Measurements from ENCODE around the gene TLDC2.
A peak's percentile ranks its signal among the peaks of the same experiment; 100 is the strongest.
"Not testable (repeated sequence)": the region's sequence is repeated elsewhere in the genome, so short reads cannot be mapped to it uniquely, and the experiment has no call there.

Gene TLDC2

GRCh38 chr20:36871640-36872570 is 4.0 kb upstream of the TLDC2 start:
- Mint-ChIP-seq H3K4me3 (no peak overlapping the region), H3K27ac (no peak overlapping the region), H3K4me1 (peaks cover 19 to 35% of the 10 kb centered on the region in 2 donors), H3K27me3 (no peaks in the 10 kb centered on the region), H3K9me3 (no peaks in the 10 kb centered on the region), H3K36me3 (no peaks in the 10 kb centered on the region)
- peak; percentile 49 to 56 for ATAC-seq (replicated peaks)
- DNase-seq = no peak

GRCh38 chr20:36872852-36873251 is 3.1 kb upstream of the TLDC2 start:
- no peaks in the 10 kb centered on the region for H3K27me3 Mint-ChIP-seq
- DNase-seq = no peak
- H3K36me3 Mint-ChIP-seq = no peaks in the 10 kb centered on the region
- peaks cover 15 to 29% of the 10 kb centered on the region in 2 donors for H3K4me1 Mint-ChIP-seq
- no peak for ATAC-seq (replicated peaks)
- no peak overlapping the region for H3K27ac Mint-ChIP-seq
- H3K4me3 Mint-ChIP-seq = no peak overlapping the region
- no peaks in the 10 kb centered on the region for H3K9me3 Mint-ChIP-seq

GRCh38 chr20:36873498-36874189 is 2.3 kb upstream of the TLDC2 start:
- no peak for DNase-seq
- H3K27ac Mint-ChIP-seq = no peak overlapping the region
- ATAC-seq (replicated peaks) = no peak
- H3K4me3 Mint-ChIP-seq = no peak overlapping the region
- no peaks in the 10 kb centered on the region for H3K27me3 Mint-ChIP-seq
- no peaks in the 10 kb centered on the region for H3K9me3 Mint-ChIP-seq
- H3K4me1 Mint-ChIP-seq = peaks cover 15 to 29% of the 10 kb centered on the region in 2 donors
- H3K36me3 Mint-ChIP-seq = no peaks in the 10 kb centered on the region

GRCh38 chr20:36875093-36875492 is 845 bp upstream of the TLDC2 start:
- Mint-ChIP-seq H3K4me1 (peaks cover 13 to 29% of the 10 kb centered on the region in 2 donors), H3K27ac (peak overlapping the region; percentile 62)
- not testable (repeated sequence) for H3K9me3 Mint-ChIP-seq, DNase-seq, H3K36me3 Mint-ChIP-seq, H3K4me3 Mint-ChIP-seq, H3K27me3 Mint-ChIP-seq
- ATAC-seq (replicated peaks) = peak; percentile 30 to 56

GRCh38 chr20:36876473-36876833 is 515 bp downstream of the TLDC2 start:
- Mint-ChIP-seq H3K27me3 (no peaks in the 10 kb centered on the region), H3K9me3 (no peaks in the 10 kb centered on the region), H3K4me1 (peaks cover 15 to 35% of the 10 kb centered on the region in 2 donors), H3K27ac (no peak overlapping the region), H3K36me3 (no peaks in the 10 kb centered on the region), H3K4me3 (no peak overlapping the region)
- DNase-seq = no peak
- ATAC-seq (replicated peaks) = no peak

GRCh38 chr20:36878941-36879340 is 3.0 kb downstream of the TLDC2 start:
- Mint-ChIP-seq H3K4me1 (peaks cover 21 to 36% of the 10 kb centered on the region in 2 donors), H3K9me3 (no peaks in the 10 kb centered on the region), H3K4me3 (no peak overlapping the region), H3K27ac (no peak overlapping the region), H3K36me3 (no peaks in the 10 kb centered on the region), H3K27me3 (no peaks in the 10 kb centered on the region)
- ATAC-seq (replicated peaks) (no peak), DNase-seq (no peak)

- Mint-ChIP-seq H3K4me3 (no peak overlapping the region), H3K27ac (peak overlapping the region; percentile 20), H3K36me3 (peaks cover 0 to 2% of the 10 kb centered on the region in 2 donors), H3K27me3 (no peaks in the 10 kb centered on the region), H3K4me1 (peaks cover 16 to 30% of the 10 kb centered on the region in 2 donors), H3K9me3 (peaks cover 0 to 1% of the 10 kb centered on the region in 2 donors)
- DNase-seq (no peak), ATAC-seq (replicated peaks) (no peak)
Observed at GRCh38 chr20:36880741-36881250, 4.9 kb downstream of the TLDC2 start.

GRCh38 chr20:36881331-36881730 is 5.4 kb downstream of the TLDC2 start:
- peaks cover 12 to 25% of the 10 kb centered on the region in 2 donors for H3K4me1 Mint-ChIP-seq
- peaks cover 0 to 1% of the 10 kb centered on the region in 2 donors for H3K9me3 Mint-ChIP-seq
- H3K36me3 Mint-ChIP-seq = peaks cover 0 to 2% of the 10 kb centered on the region in 2 donors
- no peak overlapping the region for H3K27ac Mint-ChIP-seq
- no peak overlapping the region for H3K4me3 Mint-ChIP-seq
- ATAC-seq (replicated peaks) (no peak), DNase-seq (no peak)
- H3K27me3 Mint-ChIP-seq = no peaks in the 10 kb centered on the region

GRCh38 chr20:36881888-36882287 is 6.0 kb downstream of the TLDC2 start:
- Mint-ChIP-seq H3K4me1 (peaks cover 12 to 24% of the 10 kb centered on the region in 2 donors), H3K36me3 (peaks cover 0 to 2% of the 10 kb centered on the region in 2 donors), H3K4me3 (no peak overlapping the region), H3K9me3 (peaks cover 0 to 1% of the 10 kb centered on the region in 2 donors), H3K27me3 (no peaks in the 10 kb centered on the region), H3K27ac (no peak overlapping the region)
- DNase-seq = no peak
- ATAC-seq (replicated peaks) = peak; percentile 82 to 95

GRCh38 chr20:36883977-36884535 is 8.1 kb downstream of the TLDC2 start:
- Mint-ChIP-seq H3K9me3 (peaks cover 0 to 1% of the 10 kb centered on the region in 2 donors), H3K27me3 (no peaks in the 10 kb centered on the region), H3K36me3 (peaks cover 0 to 2% of the 10 kb centered on the region in 2 donors), H3K4me3 (no peak overlapping the region), H3K27ac (no peak overlapping the region), H3K4me1 (peaks cover 16 to 29% of the 10 kb centered on the region in 2 donors)
- DNase-seq (no peak), ATAC-seq (replicated peaks) (no peak)

- ATAC-seq (replicated peaks) = no peak
- peaks cover 16 to 29% of the 10 kb centered on the region in 2 donors for H3K4me1 Mint-ChIP-seq
- H3K27me3 Mint-ChIP-seq = no peaks in the 10 kb centered on the region
- no peak for DNase-seq
- H3K9me3 Mint-ChIP-seq = peaks cover 0 to 1% of the 10 kb centered on the region in 2 donors
- no peak overlapping the region for H3K4me3 Mint-ChIP-seq
- H3K36me3 Mint-ChIP-seq = peaks cover 2% of the 10 kb centered on the region in 2 donors
- no peak overlapping the region for H3K27ac Mint-ChIP-seq
Observed at GRCh38 chr20:36885356-36885755, 9.4 kb downstream of the TLDC2 start.

GRCh38 chr20:36886859-36887751 is 11.2 kb downstream of the TLDC2 start:
- H3K27me3 Mint-ChIP-seq = no peaks in the 10 kb centered on the region
- H3K4me3 Mint-ChIP-seq = peak overlapping the region; percentile 47 to 71
- H3K27ac Mint-ChIP-seq = no peak overlapping the region
- peaks cover 11 to 17% of the 10 kb centered on the region in 2 donors for H3K4me1 Mint-ChIP-seq
- ATAC-seq (replicated peaks) (peak; percentile 93), DNase-seq (peak; percentile 73)
- H3K9me3 Mint-ChIP-seq = peaks cover 0 to 1% of the 10 kb centered on the region in 2 donors
- H3K36me3 Mint-ChIP-seq = peaks cover 3% of the 10 kb centered on the region in 2 donors

GRCh38 chr20:36887752-36888090 is 11.8 kb downstream of the TLDC2 start:
- Mint-ChIP-seq H3K4me1 (peaks cover 11 to 15% of the 10 kb centered on the region in 2 donors), H3K36me3 (peaks cover 3 to 4% of the 10 kb centered on the region in 2 donors), H3K4me3 (no peak overlapping the region), H3K9me3 (peaks cover 0 to 1% of the 10 kb centered on the region in 2 donors), H3K27me3 (no peaks in the 10 kb centered on the region), H3K27ac (no peak overlapping the region)
- ATAC-seq (replicated peaks) (no peak), DNase-seq (no peak)
